Measurements from ENCODE around the gene TMEM222. TPM values are rescaled to one million over a fixed set of nuclear protein-coding genes. Genes with fewer than 3 reads are reported as not detected.
"Not testable (repeated sequence)": the region's sequence is repeated elsewhere in the genome, so short reads cannot be mapped to it uniquely, and the experiment has no call there.

The TMEM222 gene
- total RNA-seq, 1 donor, result 17.3 TPM

- no peak overlapping the region for H3K4me3 ChIP-seq (ENCODE audit: low read depth, low read length)
- no peak for DNase-seq (ENCODE audit: low read depth)
- TF ChIP-seq, protein P1, sequence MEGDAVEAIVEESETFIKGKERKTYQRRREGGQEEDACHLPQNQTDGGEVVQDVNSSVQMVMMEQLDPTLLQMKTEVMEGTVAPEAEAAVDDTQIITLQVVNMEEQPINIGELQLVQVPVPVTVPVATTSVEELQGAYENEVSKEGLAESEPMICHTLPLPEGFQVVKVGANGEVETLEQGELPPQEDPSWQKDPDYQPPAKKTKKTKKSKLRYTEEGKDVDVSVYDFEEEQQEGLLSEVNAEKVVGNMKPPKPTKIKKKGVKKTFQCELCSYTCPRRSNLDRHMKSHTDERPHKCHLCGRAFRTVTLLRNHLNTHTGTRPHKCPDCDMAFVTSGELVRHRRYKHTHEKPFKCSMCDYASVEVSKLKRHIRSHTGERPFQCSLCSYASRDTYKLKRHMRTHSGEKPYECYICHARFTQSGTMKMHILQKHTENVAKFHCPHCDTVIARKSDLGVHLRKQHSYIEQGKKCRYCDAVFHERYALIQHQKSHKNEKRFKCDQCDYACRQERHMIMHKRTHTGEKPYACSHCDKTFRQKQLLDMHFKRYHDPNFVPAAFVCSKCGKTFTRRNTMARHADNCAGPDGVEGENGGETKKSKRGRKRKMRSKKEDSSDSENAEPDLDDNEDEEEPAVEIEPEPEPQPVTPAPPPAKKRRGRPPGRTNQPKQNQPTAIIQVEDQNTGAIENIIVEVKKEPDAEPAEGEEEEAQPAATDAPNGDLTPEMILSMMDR (IDR thresholded peaks at IDR 0.05; ENCODE audit: insufficient read depth, low read depth, low read length), result no peak
These were observed 61.7 kb downstream of the TMEM222 start for GRCh38 chr1:27383661-27384060.

DNA sequence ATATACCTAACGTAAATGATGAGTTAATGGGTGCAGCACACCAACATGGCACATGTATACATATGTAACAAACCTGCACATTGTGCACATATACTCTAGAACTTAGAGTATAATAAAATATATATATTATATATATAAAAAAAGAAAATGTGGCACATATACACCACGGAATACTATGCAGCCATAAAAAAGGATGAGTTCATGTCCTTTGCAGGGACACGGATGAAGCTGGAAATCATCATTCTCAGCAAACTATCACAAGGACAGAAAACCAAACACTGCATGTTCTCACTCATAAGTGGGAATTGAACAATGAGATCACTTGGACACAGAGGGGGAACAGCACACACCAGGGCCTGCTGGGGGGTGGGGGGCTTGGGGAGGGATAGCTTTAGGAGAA, 62.8 kb downstream of the TMEM222 start:
- H3K4me3 ChIP-seq (ENCODE audit: low read depth, low read length); DNase-seq (ENCODE audit: low read depth): not testable (repeated sequence)

Small RNAs within 50 kb of the gene (small RNA-seq; reads per million reads assigned to genes)
- 0.66 reads per million for gene RNU6-48P

Other genes with a start within 250 kb of the TMEM222 start
- gene SLC9A1, start 167.0 kb upstream of the TMEM222 start, total RNA-seq, result 6.0 and 7.4 TPM in 2 replicates
- gene WDTC1, start 87.5 kb upstream of the TMEM222 start, total RNA-seq, result 20.0 and 21.2 TPM in 2 replicates
- gene SYTL1, start 19.9 kb downstream of the TMEM222 start, total RNA-seq, result under 0.01 and 0.32 TPM in 2 replicates
- gene MAP3K6, start 44.8 kb downstream of the TMEM222 start, total RNA-seq, result 24.2 and 25.9 TPM in 2 replicates
- not detected in 2 replicates for gene FCN3, start 52.7 kb downstream of the TMEM222 start, total RNA-seq
- not detected in 2 replicates for gene CD164L2, start 61.2 kb downstream of the TMEM222 start, total RNA-seq
- 0.64 and 0.86 TPM in 2 replicates for gene GPR3, start 70.5 kb downstream of the TMEM222 start, total RNA-seq
- gene WASF2, start 168.0 kb downstream of the TMEM222 start, total RNA-seq, result 16.0 and 18.7 TPM in 2 replicates